Activated T-cell treated with anti-CD3 and anti-CD28 coated beads for 1 hour (primary cell): ENCODE data around the gene OR2A25.
"Not testable (repeated sequence)": the region's sequence is repeated elsewhere in the genome, so short reads cannot be mapped to it uniquely, and the experiment has no call there.

Experiments
- DNase-seq: peaks from one replicate; pipeline ENCODE4 v3.0.0-alpha.2; 2020; ENCODE audit warnings: low read depth

Gene OR2A25

GRCh38 chr7:144069511-144069910 lies at the start of gene OR2A25:
Gene OR2A25, plus strand, starts transcription at chr7:144069811. Its CDS starts 4,409 bp downstream, at chr7:144074220.
- no peak for DNase-seq

- no peak for DNase-seq
These were observed 49.3 kb upstream of the OR2A25 start for GRCh38 chr7:144020340-144020739.

DNA sequence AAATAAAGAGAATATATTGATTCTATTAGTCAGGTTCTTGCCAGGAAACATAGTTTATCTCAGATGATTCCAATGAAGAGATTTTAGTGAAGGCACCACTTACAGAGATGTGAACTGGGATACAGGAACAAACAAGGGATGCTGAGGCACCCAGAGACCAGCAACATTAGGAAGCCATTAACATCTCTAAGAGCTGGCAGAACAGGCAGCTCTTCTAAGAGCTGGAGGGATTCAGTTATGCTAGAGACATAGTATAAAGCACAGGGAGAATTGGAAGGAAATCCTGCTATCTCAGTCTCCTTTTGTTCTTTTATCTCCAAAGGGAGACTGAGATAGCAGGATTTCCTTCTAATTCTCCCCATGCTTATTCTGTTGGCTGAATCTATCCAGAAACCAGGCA lies 47.4 kb upstream of the OR2A25 start:
- no peak for DNase-seq

GRCh38 chr7:144023171-144023827 lies 46.3 kb upstream of the OR2A25 start:
- no peak for DNase-seq

GRCh38 chr7:144024213-144024612 lies 45.4 kb upstream of the OR2A25 start:
- DNase-seq: no peak

- DNase-seq: no peak
These were observed 43.3 kb upstream of the OR2A25 start for GRCh38 chr7:144026203-144026883.

GRCh38 chr7:144027070-144027469 lies 42.5 kb upstream of the OR2A25 start:
- no peak for DNase-seq

DNA sequence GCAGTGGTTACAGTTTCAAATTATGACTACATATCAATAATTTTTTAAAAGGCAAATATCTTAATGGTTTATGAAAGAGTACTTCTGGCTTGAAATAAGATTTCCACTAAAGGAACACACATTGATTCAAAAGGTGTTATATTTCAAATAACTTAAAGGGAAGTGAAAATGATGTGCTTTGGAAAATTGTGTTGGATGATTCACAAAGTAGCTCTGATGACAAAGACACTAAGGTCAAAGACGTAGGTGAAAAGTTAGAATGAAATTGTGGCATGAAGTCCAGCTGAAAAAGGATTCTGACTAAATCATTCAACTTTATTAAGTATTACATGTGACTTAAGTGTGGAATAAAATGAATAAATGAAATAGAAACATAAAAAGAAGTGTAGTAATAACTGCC lies 41.6 kb upstream of the OR2A25 start:
- DNase-seq: no peak

GRCh38 chr7:144028547-144028946 lies 41.1 kb upstream of the OR2A25 start:
- no peak for DNase-seq

- no peak for DNase-seq
These were observed 37.1 kb upstream of the OR2A25 start for GRCh38 chr7:144032516-144032915.

DNA sequence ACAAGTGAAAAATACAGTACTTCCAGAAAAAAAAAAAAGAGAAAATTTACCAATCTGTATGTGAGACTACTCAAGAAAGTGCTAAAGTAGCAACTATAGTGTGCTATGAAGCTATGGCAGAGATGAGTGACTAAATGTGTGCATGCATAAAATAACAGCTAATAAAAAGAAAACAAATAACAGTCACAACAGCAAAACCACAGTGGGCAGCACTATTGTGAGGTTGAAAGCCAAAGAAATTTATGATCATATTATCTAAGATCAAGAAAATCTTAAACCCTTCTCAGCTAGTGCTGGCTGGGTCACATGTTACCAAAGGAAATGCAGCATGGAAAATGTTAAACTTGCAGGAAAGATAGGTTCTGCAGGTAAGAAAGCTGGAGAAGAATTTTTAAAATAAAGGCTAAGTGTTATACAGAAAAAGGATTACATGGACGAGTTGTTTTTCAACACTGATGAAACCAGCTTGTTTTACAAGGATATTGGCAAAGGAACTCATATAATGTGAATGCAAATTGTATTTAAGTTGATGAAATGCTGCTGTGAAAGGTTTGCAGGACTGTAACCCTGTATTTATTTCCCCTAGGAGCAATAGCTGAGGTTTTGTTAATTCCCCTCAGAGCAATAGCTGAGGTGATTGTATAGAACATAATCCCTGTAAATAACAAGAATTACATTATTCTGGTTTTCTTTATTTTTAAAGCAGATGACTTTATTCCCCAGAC lies 36.5 kb upstream of the OR2A25 start:
- DNase-seq: no peak

DNA sequence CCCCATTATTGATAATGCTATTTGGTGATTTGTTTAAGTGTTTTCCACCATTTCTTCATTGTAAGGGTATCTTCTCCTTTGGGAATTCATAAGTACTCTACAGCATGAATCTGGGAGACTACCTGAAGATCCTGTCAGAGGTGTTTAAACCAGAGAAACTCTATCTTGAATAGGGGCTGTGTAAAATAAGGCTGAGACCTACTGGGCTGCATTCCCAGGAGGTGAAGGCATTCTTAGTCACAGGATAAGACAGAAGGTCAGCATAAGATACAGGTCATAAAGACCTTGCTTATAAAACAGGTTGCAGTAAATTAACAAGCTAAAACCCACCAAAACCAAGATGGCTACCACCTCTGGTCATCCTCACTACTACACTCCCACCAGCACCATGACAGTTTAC lies 34.2 kb upstream of the OR2A25 start:
- no peak for DNase-seq

DNA sequence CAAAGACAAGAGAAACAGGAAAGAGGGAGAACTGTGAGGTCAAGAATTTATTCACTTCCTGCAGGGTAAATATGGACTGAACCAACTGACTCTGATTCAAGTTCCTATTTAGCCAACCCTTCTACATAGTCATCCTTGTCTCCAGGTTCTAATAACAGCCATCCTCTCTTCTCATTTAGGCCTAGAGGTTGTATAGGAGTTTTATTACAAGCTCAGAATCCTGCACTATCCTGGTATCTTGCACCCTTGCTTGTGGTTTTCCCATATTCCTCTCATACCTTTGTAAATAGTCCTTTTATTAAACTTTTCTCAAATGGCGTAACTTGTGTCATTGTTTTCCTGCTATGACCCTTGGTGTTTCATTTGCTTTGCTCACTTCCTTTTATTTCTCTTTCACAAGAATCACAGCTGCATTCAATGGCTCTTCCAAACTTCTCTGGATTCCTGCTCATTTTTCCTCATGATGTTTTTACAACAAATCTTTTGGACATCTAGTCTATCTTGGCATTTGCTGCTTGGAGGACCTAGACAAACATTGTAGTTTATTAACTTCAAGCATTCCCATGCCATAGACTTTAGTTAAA lies 33.2 kb upstream of the OR2A25 start:
- DNase-seq: no peak

DNA sequence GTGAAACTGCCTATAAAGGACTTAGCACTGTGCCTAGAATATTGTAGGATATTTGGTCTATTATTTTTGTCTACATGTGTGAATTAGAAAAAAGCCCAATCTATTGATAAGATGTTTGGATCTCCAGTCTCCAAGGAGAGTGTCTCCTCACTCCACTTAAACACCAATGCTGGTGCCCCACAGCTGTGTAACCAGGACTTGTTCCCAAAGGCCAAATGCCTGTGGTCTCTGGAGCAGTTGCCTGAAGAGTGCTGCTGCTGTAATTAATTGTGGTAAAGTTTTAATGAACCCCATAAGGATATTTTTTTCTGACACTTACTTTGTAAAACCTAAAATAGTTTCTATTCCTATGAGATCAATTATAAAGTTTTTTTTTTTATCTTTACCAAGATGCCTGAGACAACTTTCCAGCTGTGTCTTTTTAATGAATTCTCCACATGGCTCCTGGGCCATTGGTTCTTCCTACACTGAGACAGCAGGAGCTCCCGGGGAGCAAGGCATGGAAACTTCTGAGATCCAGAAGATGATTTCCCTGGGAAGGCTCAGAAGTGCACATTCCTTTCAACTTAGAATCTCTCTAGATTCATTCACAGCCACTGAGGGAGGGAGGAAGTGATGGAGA lies 32.1 kb upstream of the OR2A25 start:
- no peak for DNase-seq

- DNase-seq: no peak
These were observed 30.7 kb upstream of the OR2A25 start for GRCh38 chr7:144038887-144039286.

- no peak for DNase-seq
These were observed 21.0 kb upstream of the OR2A25 start, which contains the start of gene OR2A5 for GRCh38 chr7:144048648-144049047. Gene OR2A5, plus strand, starts transcription at chr7:144048948. Its CDS starts 1,454 bp downstream, at chr7:144050402.

DNA sequence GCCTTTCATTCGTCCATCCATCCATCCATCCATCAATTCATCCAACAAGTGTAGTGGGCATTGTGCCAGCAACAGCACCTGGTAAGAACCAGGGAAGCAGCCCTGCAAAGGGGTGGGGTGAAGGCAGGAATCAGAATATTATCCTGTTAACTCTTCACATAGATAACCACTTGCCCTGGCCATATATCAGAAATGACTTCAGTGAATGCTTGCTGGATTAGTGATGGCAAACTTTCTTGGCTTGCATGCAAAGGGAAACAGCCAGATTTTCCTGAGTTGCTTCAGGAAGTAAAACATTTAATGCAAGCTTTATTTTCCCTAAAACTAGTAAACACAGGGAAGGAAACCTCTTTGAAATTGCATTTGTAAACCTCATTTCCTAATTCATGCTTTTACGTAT lies 20.1 kb upstream of the OR2A25 start:
- DNase-seq: no peak

DNA sequence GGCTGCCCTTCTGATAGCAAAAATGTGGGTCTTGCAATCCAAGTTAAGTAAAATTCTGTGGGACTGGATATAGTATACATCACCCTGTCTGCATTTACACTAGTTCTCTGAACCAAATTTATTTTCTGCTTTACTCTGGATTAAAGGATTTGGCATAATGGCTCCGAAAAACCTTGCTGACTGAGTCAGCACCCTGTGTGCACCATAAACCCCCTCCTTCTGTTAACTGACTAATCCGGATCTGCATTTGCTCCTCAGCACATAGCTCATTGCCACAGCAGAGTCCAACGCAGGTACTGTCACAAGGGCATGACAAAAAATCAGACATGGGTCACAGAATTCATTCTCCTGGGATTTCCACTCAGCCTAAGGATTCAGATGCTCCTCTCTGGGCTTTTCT lies 19.5 kb upstream of the OR2A25 start:
- no peak for DNase-seq

DNA sequence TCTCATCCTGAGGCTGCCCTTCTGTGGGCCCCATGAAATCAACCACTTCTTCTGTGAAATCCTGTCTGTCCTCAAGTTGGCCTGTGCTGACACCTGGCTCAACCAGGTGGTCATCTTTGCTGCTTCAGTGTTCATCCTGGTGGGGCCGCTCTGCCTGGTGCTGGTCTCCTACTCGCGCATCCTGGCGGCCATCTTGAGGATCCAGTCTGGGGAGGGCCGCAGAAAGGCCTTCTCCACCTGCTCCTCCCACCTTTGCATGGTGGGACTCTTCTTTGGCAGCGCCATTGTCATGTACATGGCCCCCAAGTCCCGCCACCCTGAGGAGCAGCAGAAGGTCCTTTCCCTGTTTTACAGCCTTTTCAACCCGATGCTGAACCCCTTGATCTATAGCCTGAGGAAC lies 18.7 kb upstream of the OR2A25 start:
- DNase-seq: not testable (repeated sequence)

- no peak for DNase-seq
These were observed 11.7 kb upstream of the OR2A25 start for GRCh38 chr7:144057954-144058353.

- no peak for DNase-seq
These were observed 5.9 kb upstream of the OR2A25 start for GRCh38 chr7:144063710-144064109.

- DNase-seq: no peak
These were observed 342 bp downstream of the OR2A25 start for GRCh38 chr7:144069953-144070352.
